PFSK-1 (cell line): Measurements from ENCODE around the gene SLC8A1.

Experiments used
- FOXP2 ChIP-seq: optimal IDR thresholded peaks from 2 replicates; pipeline ENCODE3; 2011; ENCODE audit warnings: borderline replicate concordance, control low read depth, inconsistent platforms; ENCODE audit not compliant: insufficient read depth; ENCODE audit errors: extremely low read length, extremely low read depth
- POLR2AphosphoS5 ChIP-seq: IDR thresholded peaks from 2 replicates; pipeline ENCODE4 v1.6.1; 2012; ENCODE audit warnings: low read depth, mild to moderate bottlenecking, control low read depth, low read length, moderate library complexity
- REST ChIP-seq, 2 experiments: IDR thresholded peaks; 2 replicates each; pipeline versions ENCODE4 v1.6.1 to v1.8.0; 2011 to 2012; ENCODE audit warnings: low read depth in 2 of 2, low read length in 2 of 2, control low read depth in 1 of 2, inconsistent platforms in 1 of 2, mild to moderate bottlenecking in 1 of 2, moderate library complexity in 1 of 2; ENCODE audit not compliant: insufficient read depth in 1 of 2
- SIN3A ChIP-seq: IDR thresholded peaks from 2 replicates; pipeline ENCODE4 v1.6.1; 2012; ENCODE audit warnings: mild to moderate bottlenecking, low read length, moderate library complexity, borderline replicate concordance; ENCODE audit not compliant: insufficient read depth
- TAF1 ChIP-seq: IDR thresholded peaks from 2 replicates; pipeline ENCODE4 v1.6.1; 2012; ENCODE audit warnings: low read length, control low read depth, borderline replicate concordance; ENCODE audit not compliant: insufficient read depth

The SLC8A1 gene

GRCh38 chr2:40403233-40403836 is 48.6 kb downstream of the SLC8A1 start:
- TF ChIP-seq FOXP2 (no peak), REST (IDR thresholded peaks at IDR 0.05; ENCODE audit: insufficient read depth in 1 of 2, low read depth in 2 of 2, low read length in 2 of 2) (no peak), POLR2AphosphoS5 (no peak), SIN3A (no peak), TAF1 (no peak)

DNA sequence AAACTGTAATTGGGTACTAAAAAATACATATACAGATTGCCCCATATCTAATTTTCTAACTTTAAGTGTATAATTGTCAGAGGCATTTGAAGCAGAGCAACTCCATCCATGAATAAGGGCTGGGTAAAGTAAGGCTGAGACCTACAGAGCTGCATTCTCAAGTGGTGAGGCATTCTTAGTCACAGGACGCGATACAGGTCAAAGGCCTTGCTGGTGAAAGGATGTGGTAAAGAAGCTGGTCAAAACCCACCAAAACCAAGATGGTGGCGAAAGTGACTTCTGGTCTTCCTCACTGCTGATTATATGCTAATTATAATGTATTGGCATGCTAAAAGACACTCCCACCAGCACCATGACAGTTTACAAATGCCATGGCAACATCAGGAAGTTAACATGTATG is 50.0 kb downstream of the SLC8A1 start:
- no peak for TF ChIP-seq REST (IDR thresholded peaks at IDR 0.05; ENCODE audit: insufficient read depth in 1 of 2, low read depth in 2 of 2, low read length in 2 of 2)
- no peak for TF ChIP-seq POLR2AphosphoS5
- TF ChIP-seq FOXP2 = no peak
- TF ChIP-seq TAF1 = no peak
- no peak for TF ChIP-seq SIN3A

GRCh38 chr2:40400336-40400953 is 51.4 kb downstream of the SLC8A1 start:
- TF ChIP-seq FOXP2 (no peak), SIN3A (no peak), POLR2AphosphoS5 (no peak), REST (IDR thresholded peaks at IDR 0.05; ENCODE audit: insufficient read depth in 1 of 2, low read depth in 2 of 2, low read length in 2 of 2) (no peak), TAF1 (no peak)

DNA sequence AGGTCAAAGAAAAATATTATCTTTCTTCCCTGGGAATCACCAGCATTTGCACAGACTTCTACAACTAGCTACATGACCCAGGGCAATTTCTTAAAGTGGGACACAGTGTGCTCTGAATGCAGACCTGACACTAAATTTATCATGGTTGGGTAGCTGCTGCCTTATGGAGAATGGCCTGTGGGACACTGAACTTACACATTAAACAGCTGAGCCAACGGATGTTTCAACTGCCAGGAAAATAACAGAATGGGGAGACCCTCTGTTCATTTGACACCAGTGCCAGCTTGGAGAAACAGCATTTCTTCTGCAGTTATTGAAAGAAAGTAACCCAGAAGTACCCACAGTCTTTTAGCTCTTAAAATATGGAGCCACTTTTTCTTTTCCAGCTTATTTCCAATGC is 54.1 kb downstream of the SLC8A1 start:
- TF ChIP-seq SIN3A = no peak

DNA sequence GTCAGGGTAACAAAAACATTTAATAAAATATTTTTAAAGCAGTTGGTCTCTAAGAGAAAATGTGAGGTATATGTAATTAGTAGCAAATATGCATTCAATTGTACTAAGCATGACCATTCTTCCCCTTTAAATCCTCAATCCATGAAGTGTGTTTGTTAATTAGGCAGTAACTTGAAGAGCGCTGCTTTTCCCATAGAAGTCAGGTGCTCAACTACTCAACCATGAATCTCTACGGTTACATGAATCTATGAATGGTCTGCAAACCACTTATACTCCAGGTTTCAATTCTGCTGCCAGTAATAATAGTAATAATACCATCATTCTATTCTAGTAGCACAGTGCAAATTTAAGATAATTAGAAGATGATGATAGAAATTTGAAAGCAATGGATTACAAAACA is 55.8 kb downstream of the SLC8A1 start:
- TF ChIP-seq SIN3A = no peak

DNA sequence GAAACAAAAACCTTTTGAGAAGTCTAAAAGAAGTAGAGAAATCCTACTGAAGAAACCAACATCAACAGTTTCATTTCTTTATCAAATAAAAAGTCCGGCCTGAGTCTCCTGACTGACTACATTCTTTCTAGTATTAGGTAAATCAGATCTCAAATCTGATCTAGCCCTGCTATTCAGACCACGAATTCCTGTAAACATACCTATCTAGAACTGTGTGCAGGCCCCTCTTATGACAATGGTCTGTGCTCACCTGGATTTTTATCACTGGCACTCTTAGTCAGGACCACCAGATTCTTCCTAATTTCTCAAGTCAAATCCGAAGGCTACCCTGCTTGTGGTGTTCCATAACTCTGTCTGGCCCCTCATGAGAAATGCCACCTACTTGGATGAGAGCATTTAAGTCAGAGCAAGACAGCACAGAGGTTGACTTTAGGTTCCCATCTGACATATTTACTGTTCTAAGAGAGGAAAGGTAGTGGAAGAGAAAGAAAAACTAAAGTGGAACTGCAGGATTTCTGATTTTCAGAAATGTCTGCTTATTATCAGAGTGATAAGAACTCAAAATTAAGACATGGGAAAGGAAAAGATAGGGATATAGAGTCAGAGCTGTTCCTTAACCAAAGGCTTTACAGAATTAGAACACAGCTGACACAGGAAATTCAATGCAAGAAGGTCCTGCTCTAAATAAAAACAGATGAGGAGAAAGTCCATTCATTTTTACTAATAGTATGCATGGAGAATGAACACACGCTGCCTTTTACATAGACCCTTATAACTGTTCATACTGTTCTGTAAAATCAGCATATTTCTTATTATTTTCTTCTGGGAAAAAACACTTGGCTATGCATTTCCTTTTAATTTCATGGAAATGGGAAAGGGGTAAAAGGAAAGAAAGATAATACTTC is 56.5 kb downstream of the SLC8A1 start:
- TF ChIP-seq FOXP2 (no peak), POLR2AphosphoS5 (no peak), TAF1 (no peak), SIN3A (no peak), REST (IDR thresholded peaks at IDR 0.05; ENCODE audit: insufficient read depth in 1 of 2, low read depth in 2 of 2, low read length in 2 of 2) (no peak)
